Measurements from ENCODE around the gene HOXC6. TPM values are rescaled to one million over a fixed set of nuclear protein-coding genes. Genes with fewer than 3 reads are reported as not detected.
"Not testable (repeated sequence)": the region's sequence is repeated elsewhere in the genome, so short reads cannot be mapped to it uniquely, and the experiment has no call there.

HOXC6 gene
- total RNA-seq, 1 experiment from 2014 or later = 2.0 TPM

- no peak for DNase-seq (ENCODE audit: low read depth)
Observed at GRCh38 chr12:54052438-54053002, 24.3 kb downstream of the HOXC6 start.

DNA sequence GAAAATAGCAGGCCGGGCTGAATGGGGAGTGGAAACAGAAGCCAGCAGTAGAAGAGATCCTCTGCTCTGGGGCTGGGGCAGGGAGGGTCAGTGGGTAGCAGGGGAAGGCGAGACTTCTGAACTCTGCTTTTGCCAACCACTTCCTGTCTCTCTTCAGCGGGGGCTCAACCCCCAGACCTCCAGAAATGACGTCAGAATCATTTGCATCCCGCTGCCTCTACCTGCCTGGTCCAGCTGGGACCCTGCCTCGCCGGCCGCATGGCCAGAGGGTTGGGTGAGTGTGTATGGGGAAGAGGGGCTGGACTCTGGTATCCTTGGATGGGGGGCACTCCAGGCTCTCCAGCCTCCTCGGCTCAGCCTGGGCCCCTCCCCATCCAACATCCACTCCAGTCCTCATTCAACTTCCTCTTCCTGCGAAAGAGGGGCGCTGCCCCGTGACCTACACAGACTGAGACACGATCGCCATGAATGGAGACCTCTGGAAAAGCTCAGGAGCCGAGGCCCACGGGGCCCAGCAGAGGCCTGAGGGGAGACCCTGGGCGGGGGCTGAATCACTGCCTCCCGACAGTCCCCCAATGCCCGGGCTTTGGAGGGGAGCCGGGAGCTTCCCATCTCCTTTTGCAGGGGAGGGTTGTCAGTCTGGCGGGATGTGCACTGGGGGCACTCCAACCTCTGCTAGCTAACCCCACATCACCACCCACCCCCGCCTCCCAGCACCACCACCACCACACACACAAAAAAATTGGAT, 24.9 kb downstream of the HOXC6 start:
- DNase-seq (ENCODE audit: low read depth) = peak; percentile 6

GRCh38 chr12:54053751-54054741, 25.8 kb downstream of the HOXC6 start, which contains the start of gene HOXC4:
TSS of gene HOXC4 (plus strand) at chr12:54053835. CDS start at chr12:54053923, 88 bp downstream.
- peak; percentile 36 for DNase-seq (ENCODE audit: low read depth)

DNA sequence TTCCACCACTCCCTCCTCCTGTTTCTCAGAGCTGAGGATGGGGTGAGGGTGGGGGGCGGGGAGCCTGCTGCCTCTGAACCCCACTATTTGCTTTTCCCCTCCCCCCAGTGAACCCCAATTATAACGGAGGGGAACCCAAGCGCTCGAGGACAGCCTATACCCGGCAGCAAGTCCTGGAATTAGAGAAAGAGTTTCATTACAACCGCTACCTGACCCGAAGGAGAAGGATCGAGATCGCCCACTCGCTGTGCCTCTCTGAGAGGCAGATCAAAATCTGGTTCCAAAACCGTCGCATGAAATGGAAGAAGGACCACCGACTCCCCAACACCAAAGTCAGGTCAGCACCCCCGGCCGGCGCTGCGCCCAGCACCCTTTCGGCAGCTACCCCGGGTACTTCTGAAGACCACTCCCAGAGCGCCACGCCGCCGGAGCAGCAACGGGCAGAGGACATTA, 26.5 kb downstream of the HOXC6 start:
- no peak for DNase-seq (ENCODE audit: low read depth)

DNA sequence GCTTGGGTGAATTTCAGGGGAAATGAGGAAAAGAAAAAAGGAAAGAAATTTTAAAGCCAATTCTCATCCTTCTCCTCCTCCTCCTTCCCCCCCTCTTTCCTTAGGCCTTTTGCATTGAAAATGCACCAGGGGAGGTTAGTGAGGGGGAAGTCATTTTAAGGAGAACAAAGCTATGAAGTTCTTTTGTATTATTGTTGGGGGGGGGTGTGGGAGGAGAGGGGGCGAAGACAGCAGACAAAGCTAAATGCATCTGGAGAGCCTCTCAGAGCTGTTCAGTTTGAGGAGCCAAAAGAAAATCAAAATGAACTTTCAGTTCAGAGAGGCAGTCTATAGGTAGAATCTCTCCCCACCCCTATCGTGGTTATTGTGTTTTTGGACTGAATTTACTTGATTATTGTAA, 27.3 kb downstream of the HOXC6 start:
- no peak for DNase-seq (ENCODE audit: low read depth)

GRCh38 chr12:54056110-54056509, 27.9 kb downstream of the HOXC6 start:
- DNase-seq (ENCODE audit: low read depth) = no peak

- DNase-seq (ENCODE audit: low read depth) = no peak
Observed at GRCh38 chr12:54058128-54058768, 30.0 kb downstream of the HOXC6 start.

DNA sequence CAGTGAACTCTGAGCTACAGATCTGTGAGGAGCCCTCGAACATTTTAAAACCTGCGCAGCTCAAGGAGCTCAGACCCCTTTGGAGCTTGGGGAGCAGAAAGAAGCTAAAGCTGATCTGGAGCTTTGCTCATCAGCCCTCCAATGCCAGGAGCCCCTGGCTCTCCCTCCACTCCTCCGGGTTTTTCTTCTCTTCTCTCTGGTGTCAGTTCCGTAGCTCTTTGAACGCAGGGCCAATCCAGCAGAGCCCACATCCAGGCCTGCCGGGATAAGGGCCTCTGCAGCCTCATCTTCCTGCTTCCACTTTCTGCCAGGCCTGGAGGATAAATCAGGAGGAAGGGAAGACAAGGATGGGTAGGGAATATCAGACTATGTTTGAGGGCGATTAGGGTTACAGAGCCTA, 31.4 kb downstream of the HOXC6 start:
- no peak for DNase-seq (ENCODE audit: low read depth)

DNA sequence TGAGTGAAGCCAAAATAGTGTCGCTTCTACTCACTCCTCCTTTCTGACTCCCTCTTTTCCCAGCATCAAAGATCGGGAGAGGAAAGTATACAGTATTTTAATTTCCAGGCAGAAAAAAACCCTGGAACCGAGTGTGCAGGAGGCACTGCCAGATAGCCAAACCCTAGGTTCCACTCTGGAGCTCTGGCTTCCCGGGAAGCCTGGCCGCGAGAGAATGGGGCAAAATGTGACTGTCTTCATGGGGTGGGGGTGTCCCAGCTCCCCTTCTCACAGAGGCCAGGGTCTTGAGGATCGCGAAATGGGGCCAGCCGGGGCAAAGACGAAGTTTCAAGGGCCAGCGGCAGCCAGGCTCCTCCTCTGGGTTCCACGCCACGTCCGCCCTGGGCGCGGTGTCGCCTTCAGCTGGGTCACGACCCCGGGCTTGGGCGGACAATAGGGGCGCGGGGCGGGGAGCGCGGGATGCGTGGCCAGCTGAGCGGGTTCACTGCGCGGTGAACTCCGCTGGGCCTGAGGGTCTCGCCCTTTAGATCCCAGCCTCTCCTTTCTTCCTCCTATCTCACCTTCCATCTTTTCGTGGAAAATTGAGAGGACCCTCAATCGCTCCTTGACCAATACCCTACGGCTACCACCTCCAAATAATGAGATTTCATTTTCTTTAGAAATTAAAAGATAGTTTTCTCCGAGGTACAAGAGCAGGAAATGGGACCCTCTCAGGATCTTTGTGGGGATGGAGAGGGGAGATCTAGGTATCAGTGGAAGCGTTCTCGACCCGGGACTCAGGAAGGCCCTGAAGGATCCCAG, 32.1 kb downstream of the HOXC6 start:
- no peak for DNase-seq (ENCODE audit: low read depth)

GRCh38 chr12:54060975-54061778, 32.9 kb downstream of the HOXC6 start:
- DNase-seq (ENCODE audit: low read depth) = no peak

GRCh38 chr12:54065677-54066076, 37.4 kb downstream of the HOXC6 start:
- no peak for DNase-seq (ENCODE audit: low read depth)

DNA sequence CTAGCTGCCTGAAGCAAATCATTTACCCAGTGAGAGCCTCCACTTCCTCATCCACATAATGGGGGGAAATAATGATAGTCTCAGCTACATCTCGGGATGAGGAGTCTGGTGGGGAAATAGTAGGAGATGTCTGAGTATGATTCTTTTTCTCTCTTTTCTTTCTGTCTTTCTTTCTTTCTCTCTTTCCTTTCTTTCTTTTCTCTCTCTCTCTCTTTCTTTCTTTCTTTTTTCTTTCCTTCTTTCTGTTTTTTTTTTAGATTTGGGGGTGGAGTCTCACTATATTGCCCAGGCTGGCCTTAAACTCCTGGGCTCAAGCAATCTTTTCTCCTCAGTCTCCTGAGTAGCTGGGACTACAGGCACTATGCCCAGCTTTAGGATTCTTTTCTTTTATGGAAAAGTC, 38.2 kb downstream of the HOXC6 start:
- DNase-seq (ENCODE audit: low read depth) = no peak

DNA sequence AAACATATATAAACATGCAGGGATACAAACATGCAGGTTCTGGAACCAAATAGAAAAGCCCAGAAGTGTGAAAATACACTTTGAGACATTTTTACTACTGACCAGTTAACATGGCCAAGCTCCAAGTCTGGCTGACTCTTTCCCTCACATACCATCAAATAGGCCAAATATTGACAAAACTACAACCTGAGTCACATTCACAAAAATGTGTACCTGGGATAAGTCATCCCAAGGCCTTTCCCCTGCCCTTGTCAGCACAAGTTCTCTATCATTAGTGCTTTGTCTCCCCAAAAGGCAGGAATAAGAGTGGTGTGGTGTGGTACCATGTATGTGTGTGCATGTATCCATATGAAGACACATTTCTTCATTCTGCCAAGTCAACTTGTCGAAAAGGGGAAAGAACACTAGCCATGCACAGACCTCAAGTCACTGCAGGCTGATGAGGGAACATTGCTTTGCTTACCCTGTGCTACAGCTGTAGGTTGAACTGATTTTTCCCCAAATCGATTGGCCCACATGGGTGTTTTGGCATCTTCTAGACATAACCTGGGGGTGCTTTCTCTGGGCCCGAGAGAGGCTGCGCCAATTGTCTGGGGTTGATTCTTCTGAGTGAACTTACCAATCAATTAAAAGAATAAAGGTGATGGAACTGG, 40.3 kb downstream of the HOXC6 start:
- DNase-seq (ENCODE audit: low read depth) = no peak

- no peak for DNase-seq (ENCODE audit: low read depth)
Observed at GRCh38 chr12:54071942-54072341, 43.7 kb downstream of the HOXC6 start.

DNA sequence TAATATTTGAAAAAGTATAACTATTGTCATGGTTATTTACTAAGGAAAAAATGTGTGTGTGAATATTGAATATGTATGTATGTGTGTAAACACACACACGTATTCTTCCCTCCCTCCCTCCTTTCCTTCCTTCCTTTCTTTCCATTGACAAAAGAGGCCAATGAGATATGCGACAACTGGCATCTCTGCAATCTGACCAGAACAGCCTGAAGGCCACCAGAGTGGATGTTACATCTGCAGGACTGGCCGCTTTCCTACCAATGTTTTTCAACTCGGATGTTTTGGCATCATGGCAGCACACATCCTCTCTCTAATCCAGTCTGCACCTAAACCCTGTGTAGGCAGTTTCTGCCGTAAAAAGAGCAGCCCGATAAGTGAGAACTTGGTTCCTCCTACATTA, 46.1 kb downstream of the HOXC6 start:
- no peak for DNase-seq (ENCODE audit: low read depth)

- no peak for DNase-seq (ENCODE audit: low read depth)
Observed at GRCh38 chr12:54075409-54075808, 47.2 kb downstream of the HOXC6 start.

DNA sequence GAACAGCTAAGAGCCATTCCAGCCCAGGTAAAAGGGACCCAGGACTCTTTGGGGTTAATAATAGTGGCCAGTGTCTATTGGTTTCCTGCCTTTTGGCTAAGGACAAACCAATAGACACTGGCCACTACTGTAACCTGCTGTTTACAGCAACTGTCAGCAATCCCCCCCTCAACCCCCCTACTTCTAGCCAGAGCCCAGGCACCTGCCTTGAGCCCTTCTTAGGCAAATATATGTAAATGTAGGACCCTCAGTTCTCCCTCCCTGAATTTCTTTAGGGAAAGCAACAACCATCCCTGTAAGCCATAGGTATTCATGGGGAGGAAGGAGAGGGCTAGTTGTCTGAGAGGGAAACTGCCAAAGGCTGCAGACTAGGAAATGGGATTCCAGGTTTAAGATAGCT, 47.7 kb downstream of the HOXC6 start:
- DNase-seq (ENCODE audit: low read depth) = no peak

DNA sequence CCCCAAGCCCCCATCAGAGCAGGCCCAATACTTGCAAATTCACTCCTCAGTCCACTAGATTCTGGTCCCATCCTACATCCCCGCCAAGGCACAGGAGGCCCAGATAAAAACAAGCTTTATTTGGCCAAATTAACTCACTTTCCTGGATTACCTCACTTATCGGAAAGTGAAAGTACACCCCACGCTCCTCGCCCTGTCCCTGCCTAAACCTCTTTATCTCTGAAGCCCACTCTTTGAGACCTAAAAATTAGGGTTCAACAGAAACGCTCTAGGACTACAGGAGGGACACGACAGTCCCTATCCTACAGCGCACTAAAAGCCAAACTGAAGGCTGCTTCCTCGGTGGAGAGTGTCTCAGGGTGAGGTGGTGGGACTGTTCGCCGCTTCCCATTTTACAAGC, 49.6 kb downstream of the HOXC6 start:
- DNase-seq (ENCODE audit: low read depth) = not testable (repeated sequence)

- not testable (repeated sequence) for DNase-seq (ENCODE audit: low read depth)
Observed at GRCh38 chr12:54079115-54079514, 50.9 kb downstream of the HOXC6 start.

All from HT1080 (cell line).